GM20431 (cell line): ENCODE results near the gene C2orf76.

ENCODE experiments used
- in situ Hi-C: fragments of 300-500 bp; cut with MseI, MboI; formaldehyde crosslinking; loops from one replicate; pipeline ENCODE4 v1.15.0; 2020; ENCODE audit warnings: low sequenced_read_pairs; ENCODE audit not compliant: unreplicated experiment

The C2orf76 gene

DNA sequence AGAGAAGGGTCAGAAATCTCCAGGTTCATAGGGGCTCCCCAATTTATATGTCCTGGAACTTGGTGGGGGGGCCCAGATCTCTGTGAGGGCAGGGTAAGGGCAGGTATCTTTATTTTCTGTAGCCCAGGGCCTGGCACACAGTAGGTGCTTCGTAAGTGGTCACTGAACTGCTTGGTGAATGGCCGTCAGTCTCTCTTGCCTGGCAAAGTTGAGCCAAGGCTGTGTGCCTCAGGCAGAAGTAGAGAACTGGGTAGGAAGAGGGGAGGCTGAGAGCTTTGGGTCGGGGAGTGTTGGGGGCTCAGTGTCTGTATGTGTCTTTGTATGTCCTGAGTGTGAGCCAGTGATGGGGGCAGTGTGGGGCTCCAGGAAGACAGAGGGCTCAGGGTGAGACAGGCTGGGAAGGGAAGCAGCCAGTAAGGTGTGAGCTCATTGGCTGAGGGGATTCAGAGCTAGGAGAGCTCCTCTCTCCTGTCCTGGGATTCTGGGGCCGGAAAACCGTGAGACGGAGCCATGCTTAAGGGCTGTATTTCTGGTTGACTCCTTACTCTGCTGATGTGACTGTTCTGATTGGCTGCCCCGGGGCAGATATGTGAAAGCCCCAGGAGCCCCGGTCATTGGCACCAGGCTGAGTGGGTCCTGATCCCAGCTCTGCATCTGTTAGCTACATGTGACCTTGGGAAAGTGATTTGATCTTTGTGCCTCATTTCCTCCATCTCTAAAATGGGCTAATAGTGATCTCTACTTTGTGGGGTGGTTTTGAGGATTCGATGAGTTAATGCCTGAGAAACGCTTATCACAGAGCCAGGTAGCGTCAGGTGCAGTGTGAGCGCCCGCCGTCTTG, 112.7 kb downstream of the C2orf76 start:
- in situ Hi-C loops = loop anchor here (25.0 kb wide), 1 partner anchor 367 kb away; no protein-coding TSS in a partner anchor

DNA sequence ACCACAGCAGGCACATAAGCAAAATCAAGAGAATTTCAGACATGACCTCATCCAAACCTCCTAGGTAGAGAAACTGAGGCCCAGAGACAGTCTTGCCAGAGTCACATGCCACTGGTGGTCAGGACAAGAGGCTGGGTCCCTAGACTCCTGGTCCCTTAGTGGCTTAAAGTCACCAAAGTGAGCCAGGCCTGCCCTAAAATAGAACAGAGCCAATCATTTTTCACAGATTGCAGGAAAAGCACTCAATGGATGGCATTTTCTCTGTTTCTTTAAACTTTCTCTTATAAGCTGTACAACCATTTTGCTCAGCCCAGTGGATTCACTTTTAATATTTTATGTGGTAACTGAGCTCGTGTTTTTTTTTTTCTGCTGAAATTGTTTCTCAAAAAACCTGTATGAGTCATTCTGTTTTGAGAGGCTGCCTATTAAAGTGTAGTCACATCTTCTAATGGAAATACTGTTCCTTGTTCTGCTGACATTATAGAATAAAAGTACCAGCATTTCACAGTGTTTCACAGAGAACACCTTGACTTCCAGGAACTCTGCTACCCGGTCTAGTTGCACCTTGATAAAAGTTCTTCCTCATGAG, 113.4 kb downstream of the C2orf76 start:
- in situ Hi-C loops = loop anchor here (25.0 kb wide), 1 partner anchor 366 kb away; no protein-coding TSS in a partner anchor
